ENCODE data around the gene RABEP2.
"Not testable (repeated sequence)": the region's sequence is repeated elsewhere in the genome, so short reads cannot be mapped to it uniquely, and the experiment has no call there.

Gene RABEP2, protein sequence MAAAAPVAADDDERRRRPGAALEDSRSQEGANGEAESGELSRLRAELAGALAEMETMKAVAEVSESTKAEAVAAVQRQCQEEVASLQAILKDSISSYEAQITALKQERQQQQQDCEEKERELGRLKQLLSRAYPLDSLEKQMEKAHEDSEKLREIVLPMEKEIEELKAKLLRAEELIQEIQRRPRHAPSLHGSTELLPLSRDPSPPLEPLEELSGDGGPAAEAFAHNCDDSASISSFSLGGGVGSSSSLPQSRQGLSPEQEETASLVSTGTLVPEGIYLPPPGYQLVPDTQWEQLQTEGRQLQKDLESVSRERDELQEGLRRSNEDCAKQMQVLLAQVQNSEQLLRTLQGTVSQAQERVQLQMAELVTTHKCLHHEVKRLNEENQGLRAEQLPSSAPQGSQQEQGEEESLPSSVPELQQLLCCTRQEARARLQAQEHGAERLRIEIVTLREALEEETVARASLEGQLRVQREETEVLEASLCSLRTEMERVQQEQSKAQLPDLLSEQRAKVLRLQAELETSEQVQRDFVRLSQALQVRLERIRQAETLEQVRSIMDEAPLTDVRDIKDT

DNA sequence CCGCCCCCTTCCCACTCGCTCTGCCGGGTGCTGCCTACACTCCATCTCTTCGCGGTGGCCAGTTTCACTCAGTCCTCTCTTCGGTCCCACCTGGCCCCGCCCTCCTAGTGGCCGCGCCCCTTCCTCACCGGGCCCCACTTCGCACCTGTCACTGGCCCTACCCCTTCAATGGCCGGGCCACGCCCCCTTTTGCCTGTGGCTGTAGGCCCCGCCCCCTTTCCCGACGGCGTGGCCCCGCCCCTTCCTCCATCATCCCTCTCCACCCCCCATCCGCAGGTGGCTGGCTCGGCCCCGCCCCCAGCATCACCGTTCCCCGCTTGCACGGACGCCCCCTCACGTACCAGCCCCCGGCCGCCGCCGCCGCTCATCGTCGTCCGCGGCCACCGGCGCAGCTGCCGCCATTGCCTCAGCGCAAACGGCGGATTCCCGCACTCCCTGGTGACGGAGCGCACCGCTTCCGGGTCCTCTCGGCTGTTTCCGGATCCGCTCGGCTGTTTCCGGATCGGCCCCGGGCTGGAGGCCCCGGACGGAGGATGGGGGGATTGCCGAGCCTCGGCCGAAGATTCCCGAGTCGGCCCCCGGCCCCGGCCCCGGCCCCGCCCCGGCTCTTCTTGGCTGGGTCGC, at the start of gene RABEP2:
RABEP2 (minus strand) TSS at position 477 of the 624 bp plus-strand sequence; CDS start at position 402, 75 bp downstream.
- DNase-seq, result peak; percentile 94 to 95

DNA sequence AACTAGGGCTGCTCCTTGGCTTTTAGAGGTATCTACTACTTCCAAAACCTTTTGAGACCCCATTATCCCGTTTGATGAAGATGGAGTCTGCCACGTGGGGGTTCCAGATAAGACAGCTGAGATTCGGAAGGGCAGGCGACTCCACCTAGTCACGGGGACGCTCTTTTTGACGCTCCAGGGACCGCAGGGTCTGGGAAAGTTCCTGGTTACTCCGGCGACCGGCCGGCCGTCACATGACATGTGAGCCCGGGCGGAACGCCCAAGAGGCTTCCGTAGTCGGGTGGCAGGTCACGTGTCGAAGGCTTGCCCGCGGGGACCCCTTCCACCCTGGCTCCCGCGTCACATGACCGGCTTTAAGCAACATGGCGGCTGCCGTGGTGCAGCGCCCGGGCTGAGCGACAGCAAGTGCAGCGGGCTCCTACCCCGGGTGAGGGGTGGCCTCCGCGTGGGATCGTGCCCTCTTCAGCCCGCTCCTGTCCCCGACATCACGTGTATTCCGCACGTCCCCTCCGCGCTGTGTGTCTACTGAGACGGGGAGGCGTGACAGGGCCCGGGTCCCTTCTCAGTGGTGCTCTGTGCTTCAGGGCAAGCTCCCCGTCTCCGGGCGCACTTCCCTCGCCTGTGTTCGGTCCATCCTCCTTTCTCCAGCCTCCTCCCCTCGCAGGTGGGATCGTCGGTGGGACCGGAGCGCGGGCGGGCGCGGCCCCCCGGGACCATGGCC, 49.6 kb upstream of the RABEP2 start, which contains the start of gene SPNS1:
SPNS1 (plus strand) TSS at position 342 of the 721 bp plus-strand sequence; CDS start at position 716, 374 bp downstream.
- peak; percentile 92 to 95 for DNase-seq

DNA sequence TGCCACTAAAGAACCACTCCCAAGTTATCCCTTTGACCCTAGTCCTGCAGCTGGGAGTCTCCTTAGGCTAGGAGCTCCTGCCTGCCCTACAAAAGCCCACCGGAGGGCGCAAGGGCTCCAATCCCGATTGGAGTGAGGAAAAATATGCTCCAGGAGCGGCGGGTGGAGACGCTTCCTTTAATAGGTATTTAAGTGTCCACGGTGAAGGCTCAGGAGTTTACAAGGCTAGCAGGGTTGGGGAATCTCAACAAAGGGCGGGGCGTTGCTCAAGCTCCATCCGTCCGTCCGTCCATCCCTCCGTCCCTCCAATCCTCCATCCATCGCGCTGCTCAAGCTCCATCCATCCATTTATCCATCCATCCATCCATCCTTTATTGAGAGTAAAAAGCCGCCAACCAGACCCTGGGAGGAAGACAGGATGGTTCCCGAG, 49.0 kb upstream of the RABEP2 start:
- DNase-seq, result no peak

DNA sequence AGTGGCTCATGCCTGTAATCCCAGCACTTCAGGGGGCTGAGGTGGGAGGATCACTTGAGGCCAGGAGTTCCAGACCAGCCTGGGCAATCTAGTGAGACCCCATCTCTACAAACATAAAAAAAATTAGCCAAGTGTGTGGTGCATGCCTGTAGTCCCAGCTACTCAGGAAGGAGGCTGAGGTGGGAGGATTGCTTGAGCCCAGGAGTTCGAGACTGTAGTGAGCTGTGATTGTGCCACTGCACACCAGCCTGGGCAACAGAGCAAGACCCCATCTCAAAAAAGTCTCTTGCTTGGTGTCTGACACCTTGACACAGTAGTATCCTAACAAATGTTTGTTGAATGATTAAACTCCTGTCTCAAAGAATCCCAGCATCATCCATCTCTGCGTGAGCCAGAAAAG, 44.7 kb upstream of the RABEP2 start:
- DNase-seq, result not testable (repeated sequence)

DNA sequence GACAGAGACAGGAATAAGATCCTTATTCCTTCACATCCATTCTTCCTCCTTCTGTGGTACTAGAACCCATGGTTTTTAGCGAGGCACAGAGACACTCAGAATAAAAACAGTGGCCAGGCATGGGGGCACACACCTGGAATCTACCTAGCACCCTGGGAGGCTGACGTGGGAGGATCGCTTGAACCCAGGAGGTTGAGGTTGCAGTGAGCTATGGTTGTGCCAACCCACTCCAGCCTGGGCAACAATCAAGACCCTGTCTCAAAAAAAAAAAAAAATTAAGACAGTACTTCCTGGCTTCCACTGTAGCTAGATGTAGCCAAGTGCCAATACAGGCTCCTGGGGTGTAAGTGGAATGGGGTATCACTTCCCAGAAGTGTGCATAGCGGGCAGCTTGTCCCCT, 42.1 kb upstream of the RABEP2 start:
- no peak for DNase-seq

DNA sequence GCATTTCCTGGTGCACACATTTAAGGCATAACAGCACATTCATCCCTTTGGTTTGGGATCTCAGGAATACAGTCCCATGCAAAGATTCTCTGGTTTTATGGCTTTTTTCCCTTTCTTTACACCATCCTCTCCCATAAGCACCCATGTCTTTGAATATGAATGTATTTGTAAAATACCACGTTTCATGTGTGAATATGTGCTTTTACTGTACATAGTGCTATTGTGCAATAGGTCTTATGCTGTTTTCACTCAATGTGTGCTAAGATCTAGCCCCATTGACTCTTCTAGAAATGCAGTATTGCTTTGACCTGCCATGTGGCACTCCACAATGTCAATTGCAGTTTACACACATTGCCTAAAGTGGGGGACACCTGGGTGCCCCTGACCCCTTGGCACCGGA, 39.5 kb upstream of the RABEP2 start:
- DNase-seq, result no peak

DNA sequence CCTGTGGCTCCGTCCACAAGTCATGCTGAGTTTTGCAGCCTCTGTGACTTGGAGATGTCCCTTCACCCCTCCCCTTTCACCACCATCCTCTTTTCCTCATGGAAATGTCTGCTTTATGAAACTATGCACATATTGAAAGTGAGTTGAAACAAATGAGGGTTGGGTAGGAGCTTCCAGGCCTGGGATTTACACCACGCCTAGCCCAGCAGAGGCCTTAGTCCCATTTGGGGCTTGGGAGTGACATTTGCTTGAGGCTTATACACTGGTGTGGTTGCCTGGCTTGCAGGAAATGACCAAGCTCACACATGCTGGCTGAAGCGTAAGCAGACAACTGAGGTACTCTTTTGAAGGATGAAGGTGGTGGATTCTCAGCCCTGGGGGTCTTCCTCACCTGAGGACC, 39.0 kb upstream of the RABEP2 start:
- no peak for DNase-seq

DNA sequence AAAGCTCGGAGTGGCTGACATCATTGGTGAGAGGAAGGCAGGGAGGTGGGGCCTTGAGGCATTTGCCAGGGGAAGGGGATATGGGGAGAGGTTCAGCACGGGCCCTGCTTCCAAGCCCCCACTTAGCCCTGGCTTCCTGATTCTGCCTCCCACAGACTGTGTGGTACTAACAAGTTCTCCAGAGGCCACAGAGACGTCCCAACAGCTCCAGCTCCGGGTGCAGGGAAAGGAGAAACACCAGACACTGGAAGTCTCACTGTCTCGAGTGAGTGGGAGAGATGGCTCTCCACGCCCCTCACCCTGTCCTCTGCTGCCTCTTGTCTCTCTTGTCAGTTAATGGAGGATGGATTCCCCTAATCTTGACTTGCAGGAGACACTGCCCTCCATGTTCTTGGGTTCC, 33.8 kb upstream of the RABEP2 start:
- DNase-seq, result no peak

DNA sequence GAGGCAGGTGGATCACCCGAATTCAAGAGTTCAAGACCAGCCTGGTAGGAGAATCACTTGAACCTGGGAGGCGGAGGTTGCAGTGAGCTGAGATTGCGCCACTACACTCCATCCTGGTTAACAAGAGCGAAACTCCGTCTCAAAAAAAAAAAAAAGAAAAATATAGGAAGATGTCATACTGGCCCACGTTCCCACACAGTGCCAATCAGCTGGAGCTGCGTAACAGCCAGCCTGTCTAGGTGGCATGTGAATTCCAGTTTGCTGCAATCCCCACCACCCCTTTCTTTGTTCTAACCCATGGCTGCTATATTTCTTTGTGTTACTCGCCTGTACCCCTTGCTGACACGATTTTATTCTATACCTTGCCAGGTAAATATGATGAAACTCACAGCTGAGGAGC, 33.2 kb upstream of the RABEP2 start:
- DNase-seq, result no peak

DNA sequence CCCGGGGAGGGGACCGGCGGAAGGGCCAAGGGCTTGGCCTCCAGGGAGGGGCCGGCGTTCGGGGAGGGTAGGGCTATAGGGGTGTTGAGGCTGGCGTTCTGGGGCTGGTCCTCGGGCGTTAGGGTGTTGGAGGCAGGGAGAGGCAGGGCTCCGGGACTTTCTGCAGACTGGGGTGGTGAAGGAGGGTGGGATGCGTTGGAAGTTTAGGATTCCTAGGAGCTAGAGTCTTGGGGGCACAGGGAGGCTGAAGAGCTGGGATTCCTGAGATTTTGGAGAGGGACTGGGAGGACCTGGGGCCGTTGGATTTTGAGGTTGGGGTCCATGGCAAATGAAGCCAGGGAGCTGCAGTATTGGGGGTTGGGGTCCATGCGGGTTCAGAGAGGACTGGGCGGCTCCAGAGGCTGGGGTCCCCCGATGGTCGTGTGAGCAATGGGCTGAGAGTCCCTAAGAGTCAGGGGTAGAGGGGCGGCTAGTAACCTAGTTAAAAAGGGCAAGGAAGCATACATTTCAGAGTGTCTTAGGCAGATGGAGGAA, 26.4 kb upstream of the RABEP2 start:
- no peak for DNase-seq

DNA sequence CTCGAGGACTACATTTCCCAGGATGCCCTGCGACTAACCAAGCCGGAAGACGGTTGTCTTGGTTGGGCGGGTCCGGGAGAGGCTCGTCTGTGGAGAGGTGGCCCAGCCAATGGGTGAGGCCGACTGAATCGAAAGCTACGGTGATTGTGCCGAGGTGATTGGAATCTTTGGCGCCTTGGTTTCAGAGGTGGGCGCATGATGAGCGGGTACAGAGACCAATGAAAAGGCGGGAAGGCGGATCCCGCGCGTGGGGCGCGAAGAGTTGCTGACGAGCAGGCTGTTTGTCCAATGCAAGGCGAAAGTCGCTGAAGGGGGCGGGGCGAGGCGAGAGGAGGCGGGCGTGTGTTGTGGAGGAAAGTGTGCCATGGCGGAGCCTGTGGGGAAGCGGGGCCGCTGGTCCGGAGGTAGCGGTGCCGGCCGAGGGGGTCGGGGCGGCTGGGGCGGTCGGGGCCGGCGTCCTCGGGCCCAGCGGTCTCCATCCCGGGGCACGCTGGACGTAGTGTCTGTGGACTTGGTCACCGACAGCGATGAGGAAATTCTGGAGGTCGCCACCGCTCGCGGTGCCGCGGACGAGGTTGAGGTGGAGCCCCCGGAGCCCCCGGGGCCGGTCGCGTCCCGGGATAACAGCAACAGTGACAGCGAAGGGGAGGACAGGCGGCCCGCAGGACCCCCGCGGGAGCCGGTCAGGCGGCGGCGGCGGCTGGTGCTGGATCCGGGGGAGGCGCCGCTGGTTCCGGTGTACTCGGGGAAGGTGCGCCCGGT, 25.8 kb upstream of the RABEP2 start, which contains the start of gene NFATC2IP:
NFATC2IP (plus strand) TSS at position 290 of the 762 bp plus-strand sequence; CDS start at position 365, 75 bp downstream.
- DNase-seq, result peak; percentile 100

DNA sequence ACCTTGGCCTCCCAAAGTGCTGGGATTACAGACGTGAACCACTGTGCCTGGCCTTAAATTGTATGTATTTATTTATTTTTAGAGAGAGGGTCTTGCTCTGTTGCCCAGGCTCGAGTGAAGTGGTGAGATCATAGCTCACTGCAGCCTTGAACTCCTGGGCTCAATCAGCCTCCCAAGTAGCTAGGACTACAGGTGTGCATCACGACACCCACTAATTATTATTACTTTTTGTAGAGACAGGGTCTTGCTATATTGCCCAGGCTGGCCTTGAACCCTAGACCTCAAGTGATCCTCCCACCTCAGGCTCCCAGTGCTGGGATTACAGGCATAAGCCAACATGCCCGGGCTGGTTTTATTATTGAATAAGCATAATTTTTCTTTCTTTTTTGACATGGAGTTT, 21.6 kb upstream of the RABEP2 start:
- DNase-seq, result no peak

DNA sequence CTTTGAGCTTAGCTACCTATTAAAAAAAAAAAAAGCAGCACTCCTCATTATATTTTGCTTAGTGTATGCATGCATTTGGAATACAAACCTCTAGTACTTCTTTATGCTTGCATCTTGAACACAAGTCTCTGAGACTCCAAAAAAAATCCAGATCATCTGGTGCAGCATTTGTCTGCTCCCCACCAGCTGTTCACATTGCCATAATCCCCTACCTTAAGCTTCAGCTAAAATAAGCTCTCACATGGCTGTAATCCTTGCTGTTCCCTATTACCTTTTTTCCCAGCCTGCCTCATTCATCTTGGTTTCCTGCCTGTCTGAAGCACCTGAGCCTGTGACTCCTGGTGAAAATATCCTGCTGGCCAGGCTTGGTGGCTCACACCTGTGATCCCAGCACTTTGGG, 18.2 kb upstream of the RABEP2 start:
- DNase-seq, result no peak

DNA sequence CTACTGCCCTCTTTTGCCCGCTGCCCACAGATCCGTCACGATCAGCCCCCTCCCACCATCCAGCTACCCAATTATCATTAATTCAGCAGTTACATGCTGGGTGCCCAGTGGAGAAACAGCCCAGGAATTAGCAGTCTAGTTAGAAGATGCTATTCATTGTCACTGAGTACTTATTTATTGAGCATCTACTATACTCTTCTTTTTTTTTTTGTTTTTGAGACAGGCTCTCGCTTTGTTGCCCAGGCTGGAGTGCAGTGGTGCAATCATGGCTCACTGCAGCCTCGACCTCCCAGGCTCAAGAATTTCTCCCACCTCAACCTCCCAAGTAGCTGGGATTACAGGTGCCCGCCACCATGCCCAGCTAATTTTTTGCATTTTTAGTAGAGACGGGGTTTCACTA, 14.8 kb upstream of the RABEP2 start:
- DNase-seq, result not testable (repeated sequence)

DNA sequence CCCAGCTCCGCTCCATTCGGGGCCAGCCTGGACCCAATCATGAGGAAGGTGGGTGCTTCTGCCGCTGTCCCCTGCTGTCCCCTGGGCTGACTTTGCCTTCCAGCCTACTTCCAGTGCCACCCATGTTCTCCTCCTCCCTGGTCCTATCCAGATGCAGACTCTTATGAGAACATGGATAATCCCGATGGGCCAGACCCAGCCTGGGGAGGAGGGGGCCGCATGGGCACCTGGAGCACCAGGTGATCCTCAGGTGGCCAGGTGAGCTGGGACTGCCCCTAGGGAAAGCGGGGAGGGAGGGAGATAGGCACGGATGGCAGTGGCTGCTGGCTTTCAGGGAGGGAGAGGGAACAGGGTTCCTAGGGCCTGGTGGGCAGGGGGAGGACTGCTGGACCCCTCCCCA, 13.7 kb upstream of the RABEP2 start:
- no peak for DNase-seq

DNA sequence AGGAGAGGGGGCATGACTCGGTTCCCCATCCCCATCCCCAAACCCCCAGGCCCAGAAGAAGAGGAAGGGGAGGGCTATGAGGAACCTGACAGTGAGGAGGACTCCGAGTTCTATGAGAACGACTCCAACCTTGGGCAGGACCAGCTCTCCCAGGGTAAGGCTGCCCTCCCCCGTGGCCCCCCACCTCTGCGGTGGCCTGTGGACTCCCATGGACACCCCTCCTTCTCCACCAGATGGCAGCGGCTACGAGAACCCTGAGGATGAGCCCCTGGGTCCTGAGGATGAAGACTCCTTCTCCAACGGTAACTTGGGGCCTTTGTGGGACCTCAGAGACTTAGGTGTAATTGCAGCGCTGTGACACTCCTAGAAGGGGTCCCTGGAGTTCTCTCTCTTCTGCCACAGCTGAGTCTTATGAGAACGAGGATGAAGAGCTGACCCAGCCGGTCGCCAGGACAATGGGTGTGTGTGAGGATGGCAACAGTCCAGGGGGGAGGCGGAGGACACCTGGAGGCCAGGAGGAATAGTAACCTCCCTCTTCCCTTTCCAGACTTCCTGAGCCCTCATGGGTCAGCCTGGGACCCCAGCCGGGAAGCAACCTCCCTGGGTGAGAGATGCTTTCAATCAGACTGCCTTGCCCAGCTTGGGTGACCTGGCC, 12.3 kb upstream of the RABEP2 start:
- no peak for DNase-seq

DNA sequence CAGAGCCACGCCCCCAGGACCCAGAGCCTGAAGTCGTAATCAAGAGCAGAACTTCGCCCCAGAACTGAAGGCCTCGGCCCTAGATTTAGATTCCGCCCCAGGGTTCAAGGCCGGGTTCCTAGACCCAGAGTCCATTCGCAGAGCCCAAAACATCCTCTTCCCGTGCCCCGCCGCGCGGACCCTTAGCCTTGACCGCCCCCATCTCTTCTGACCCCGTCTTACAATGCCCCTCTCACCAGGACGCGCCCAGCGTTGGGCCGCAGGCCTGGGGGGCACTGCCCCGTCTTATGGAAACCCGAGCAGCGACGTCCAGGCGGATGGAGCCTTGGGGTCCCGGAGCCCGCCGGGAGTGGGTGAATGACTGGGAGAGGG, 11.7 kb upstream of the RABEP2 start:
- DNase-seq, result no peak

DNA sequence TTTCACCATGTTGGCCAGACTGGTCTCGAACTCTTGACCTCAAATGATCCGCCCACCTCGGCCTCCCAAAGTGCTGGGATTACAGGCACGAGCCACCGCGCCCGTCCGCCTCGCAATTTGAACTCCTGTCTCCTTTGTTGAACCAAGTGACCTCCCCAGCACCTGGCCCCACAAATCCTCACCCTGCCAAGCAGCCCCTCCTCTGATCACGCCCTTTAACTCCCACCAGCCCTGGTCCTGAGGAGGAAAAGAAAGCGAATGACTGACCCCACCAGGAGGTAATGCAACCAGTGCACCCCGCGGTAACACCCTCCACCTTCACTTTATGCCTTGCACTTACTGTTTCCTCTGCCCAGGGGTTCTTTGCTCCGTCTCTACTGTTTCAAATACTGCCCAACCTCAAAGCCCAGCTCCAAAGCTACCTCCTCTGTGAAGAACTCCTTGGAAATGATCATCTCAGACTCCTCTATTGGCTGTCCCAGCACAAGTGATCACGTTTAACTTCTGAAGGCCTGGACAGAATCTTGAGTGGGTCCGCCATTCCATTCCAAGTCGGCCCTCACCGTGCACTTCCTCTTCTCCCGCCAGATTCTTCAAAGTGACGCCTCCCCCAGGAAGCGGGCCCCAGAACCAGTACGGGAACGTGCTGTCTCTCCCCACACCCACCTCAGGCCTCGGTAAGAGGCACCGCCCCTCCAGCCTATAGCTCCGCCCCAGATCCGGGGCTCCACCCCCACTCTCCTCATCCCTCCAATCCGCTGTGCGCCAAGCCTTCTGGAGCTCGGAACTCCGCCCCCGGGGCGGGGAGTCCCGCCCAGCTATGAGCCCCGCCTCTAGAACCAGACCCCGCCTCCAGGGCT, 11.1 kb upstream of the RABEP2 start:
- peak; percentile 88 to 89 for DNase-seq

DNA sequence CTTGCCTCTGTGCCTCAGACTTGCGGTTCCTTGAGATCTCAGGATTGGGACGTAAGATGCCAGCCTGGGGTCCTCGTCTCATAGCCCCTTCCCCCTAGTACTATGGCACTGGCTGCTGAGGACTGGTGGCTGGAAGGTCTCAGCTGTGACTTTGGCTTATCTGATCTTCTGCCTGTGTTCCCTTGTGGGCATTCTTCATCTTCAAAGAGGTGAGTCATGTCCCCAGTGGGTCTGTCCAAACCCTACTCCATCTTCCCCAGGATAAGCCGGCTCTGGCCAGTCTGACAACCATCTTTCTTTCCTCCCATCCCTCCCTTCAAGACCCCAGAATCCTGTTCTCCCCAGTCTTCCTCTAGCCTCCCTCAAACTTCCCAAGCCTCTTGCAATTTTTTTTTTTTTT, 10.3 kb upstream of the RABEP2 start:
- no peak for DNase-seq

DNA sequence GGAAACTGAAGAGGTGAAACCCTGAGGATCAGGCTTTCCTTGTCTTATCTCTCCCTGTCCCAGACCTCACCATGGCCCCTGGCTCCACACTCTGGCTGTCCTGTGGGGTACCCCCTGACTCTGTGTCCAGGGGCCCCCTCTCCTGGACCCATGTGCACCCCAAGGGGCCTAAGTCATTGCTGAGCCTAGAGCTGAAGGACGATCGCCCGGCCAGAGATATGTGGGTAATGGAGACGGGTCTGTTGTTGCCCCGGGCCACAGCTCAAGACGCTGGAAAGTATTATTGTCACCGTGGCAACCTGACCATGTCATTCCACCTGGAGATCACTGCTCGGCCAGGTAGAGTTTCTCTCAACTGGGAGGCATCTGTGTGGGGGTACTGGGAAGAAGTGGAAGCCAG, 8.1 kb upstream of the RABEP2 start:
- no peak for DNase-seq
